GM18868 (cell line): Measurements from ENCODE around the gene LRSAM1.

ENCODE experiments used
- ATAC-seq: cut with Tn5 transposase; IDR thresholded peaks from one replicate; pipeline ENCODE4 v1.9.1; 2021; ENCODE audit warnings: mild to moderate bottlenecking, moderate library complexity; ENCODE audit not compliant: unreplicated experiment

The LRSAM1 gene

DNA sequence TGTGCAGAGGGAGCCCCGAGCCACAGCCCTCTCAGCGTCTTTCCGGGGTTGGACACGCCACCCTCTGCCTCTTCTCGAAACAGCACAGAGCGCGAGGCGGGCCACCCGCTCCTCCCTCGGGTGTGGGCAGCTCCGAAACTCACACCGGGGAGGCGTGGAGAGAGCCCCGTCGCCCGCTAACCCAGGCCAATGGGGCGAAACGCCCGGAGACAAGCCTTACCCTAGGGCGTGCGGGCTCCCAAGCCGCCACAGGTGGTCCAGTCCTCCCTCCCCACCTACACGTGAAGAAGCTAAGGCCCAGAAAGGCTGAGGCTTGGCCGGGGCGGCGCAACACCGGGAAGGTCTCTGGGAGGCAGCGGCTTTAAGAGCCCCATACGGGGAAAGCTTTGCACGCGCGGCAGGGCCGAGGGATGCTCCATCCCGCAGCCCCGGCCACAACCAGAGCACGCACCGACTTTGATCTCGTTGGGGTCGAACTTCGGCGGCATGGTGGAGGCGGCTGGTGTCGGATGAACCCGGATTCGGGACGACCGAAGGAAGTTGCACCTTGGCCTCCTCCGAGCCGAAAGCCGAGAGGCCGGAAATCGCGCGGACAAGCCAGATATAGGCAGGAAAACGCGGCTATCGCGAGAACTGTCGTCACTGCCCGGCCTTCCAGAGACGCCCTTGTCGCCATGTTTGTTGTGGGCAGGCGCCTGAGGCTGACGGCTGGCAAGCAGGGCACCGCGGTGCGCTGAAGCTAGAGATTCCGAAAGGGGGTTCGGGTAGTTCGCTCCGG lies at the start of gene LRSAM1, which contains the start of gene RPL12:
LRSAM1 (plus strand) TSS at position 681 of the 778 bp plus-strand sequence. CDS start 3,018 bp downstream, outside the sequence.
RPL12 (minus strand) TSS at position 577 of the 778 bp plus-strand sequence; CDS start at position 488, 89 bp downstream.
- peak; percentile 68 for ATAC-seq

DNA sequence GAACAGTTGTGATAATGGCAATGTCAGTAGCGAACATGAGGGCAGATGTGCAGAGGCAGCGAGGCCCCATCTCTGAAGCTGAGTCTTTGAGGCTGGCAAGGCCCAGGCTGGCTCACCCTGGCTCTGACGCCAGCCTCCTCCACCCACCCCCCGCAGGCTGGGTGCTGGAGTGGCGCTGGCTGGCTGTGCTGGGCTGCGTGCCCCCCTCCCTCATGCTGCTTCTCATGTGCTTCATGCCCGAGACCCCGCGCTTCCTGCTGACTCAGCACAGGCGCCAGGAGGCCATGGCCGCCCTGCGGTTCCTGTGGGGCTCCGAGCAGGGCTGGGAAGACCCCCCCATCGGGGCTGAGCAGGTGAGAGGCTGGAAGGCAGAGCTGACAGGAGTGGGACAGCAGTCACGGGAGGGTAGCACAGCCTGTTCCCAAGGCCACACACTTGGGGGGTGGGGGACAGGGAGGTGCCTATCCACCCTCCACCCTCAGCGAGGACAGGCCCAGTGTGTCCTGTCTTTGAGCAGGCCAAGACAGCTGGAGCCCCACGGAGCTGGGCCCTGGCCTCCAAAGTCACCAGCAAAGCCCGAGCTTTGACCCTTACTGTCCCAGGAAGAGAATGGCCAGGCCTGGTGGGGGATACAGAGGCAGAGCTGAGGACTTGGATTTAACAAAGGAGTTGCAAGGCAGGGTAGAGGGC lies 48.8 kb upstream of the LRSAM1 start:
- no peak for ATAC-seq

DNA sequence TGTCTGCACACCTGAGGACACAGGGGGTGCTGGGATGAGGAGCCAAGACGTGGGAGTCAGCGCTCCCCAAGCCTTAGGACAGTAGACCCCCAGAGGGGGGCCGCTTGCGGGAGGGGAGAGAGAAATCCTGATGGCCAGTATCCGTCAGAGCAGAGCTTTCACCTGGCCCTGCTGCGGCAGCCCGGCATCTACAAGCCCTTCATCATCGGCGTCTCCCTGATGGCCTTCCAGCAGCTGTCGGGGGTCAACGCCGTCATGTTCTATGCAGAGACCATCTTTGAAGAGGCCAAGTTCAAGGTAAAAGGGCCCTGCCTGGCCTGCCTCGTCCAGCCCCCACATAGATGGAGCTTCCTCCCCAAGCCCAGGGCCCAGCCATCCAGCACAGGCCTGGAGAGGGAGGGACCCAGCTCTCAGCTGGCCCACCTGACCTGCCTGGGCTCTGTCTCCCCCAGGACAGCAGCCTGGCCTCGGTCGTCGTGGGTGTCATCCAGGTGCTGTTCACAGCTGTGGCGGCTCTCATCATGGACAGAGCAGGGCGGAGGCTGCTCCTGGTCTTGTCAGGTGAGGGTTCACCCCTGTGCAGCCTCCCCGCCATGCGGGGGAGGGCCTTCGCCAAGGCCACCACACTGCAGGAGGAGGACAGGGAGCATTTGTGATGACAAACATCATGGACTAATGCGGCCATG lies 47.7 kb upstream of the LRSAM1 start:
- ATAC-seq: no peak

DNA sequence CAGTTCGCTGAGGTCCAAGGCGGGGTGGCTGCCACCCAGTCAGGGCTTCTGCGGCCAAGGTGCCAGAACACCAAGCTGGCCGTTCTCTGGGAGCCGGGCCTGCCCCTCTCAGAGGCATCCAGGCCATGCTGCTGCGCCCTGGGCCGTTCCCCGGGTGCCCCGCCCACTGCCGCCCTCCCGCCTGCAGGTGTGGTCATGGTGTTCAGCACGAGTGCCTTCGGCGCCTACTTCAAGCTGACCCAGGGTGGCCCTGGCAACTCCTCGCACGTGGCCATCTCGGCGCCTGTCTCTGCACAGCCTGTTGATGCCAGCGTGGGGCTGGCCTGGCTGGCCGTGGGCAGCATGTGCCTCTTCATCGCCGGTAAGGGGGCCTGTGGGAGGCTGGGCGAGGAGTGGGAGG lies 46.7 kb upstream of the LRSAM1 start:
- no peak for ATAC-seq

DNA sequence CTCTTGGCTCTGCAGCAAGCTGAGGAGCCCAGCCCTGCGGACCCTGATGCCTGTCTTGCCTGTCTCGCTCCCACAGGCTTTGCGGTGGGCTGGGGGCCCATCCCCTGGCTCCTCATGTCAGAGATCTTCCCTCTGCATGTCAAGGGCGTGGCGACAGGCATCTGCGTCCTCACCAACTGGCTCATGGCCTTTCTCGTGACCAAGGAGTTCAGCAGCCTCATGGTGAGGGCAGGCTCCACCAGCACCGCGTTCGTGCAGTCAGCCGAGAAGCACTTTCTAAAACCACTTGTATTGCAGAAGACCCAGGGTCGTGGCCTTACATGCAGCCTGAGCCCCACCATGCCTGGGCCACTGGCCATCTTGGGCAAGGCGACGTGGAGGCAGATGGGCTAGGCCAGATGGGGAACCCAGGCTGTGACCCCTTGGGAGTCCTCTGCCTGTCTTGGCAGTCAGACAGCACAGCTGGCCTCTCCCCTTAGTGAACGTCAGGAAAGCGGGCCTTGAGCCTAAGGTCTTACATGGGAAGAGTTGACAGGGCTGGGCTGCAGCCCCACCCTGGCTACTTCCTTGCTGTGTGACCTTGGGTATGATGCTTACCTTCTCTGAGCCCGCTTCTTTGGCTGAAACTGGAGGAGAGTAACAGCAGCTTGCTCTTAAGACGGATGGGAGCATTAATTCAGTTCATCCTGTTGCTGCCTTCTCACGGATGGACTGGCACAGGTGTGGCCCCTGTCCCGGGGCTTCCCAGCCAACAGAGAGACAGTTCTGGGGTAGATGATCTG lies 45.8 kb upstream of the LRSAM1 start:
- ATAC-seq: no peak

DNA sequence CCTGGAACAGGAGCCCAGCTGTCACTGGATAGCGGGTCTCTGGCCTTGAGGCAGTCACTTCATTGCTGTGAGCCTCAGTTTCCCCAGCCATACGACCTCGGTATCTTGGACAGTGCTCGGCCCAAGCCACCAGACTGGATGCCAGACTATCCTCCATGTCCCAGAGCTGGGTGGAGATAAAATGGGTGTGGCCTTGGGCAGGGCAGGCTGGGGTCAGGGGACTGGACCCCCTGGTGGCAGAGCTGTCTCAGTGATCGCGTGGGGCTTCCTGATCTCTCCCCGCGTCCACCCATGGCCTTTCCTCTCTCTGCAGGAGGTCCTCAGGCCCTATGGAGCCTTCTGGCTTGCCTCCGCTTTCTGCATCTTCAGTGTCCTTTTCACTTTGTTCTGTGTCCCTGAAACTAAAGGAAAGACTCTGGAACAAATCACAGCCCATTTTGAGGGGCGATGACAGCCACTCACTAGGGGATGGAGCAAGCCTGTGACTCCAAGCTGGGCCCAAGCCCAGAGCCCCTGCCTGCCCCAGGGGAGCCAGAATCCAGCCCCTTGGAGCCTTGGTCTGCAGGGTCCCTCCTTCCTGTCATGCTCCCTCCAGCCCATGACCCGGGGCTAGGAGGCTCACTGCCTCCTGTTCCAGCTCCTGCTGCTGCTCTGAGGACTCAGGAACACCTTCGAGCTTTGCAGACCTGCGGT lies 44.4 kb upstream of the LRSAM1 start:
- no peak for ATAC-seq

DNA sequence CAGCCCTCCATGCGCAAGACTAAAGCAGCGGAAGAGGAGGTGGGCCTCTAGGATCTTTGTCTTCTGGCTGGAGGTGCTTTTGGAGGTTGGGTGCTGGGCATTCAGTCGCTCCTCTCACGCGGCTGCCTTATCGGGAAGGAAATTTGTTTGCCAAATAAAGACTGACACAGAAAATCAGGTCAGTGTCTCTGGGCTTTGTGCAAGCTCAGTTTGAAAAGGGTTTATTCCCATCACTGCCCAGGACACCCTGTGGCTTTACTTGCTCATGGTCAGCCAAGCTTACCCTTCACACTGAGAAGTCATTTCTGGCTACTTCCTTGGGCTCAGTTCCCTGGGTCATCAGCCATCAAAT lies 43.8 kb upstream of the LRSAM1 start:
- no peak for ATAC-seq

DNA sequence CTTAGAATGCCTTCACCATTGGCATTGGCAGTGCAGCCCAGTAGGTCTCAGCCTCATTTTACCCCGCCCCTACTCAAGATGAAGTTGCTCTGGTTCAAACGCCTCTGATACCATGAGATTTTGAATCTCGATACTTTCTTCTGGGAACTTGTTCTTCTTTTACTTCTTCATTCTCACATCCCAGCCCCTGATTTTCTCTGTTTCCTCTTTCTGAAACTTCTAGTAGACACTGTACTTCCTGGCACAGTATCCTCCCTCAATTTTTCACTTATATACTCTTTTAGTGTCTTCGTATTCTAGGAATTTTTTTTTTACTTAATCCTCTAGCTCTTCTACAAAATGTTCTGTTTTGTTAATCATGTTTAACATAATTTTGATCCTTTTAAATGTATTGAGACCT lies 40.2 kb upstream of the LRSAM1 start:
- ATAC-seq: no peak

DNA sequence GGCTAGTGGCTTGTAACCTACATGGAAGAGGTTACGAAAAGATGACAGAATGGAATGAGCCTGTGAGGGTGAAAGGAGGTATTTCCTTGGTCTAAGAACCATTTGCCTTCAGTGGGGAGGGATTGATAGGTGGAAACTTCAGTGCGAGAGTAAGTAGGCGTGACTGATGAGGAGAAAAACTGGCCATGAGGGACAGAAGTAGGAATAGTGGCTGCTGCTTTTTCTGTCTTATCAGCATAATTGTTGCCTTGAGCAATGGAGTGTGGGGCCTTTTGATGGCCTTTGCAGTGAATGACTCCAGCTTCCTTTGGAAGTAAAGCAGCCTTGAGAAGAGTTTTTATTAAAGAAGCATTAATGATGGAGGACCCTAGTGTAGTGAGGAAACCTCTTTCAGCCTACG lies 36.2 kb upstream of the LRSAM1 start:
- no peak for ATAC-seq

DNA sequence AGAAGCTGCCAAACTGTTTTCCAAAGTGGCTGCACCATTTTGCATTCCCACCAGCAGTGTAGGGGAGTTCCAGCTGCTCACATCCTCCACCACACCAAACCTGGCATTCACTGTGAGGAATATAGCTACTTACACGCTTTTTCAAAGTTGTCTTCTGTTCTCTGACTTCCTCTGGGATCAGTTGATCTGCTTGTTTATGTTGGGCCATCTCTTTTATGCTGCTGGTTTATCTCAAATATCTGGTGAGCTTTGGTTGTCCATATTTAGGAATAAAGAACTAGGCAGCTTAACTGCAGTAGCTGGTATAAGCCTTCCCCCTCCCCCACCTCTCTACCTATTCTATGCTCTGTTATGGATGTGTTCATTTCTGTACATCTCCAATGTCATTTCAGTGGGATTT lies 35.7 kb upstream of the LRSAM1 start:
- ATAC-seq: no peak

DNA sequence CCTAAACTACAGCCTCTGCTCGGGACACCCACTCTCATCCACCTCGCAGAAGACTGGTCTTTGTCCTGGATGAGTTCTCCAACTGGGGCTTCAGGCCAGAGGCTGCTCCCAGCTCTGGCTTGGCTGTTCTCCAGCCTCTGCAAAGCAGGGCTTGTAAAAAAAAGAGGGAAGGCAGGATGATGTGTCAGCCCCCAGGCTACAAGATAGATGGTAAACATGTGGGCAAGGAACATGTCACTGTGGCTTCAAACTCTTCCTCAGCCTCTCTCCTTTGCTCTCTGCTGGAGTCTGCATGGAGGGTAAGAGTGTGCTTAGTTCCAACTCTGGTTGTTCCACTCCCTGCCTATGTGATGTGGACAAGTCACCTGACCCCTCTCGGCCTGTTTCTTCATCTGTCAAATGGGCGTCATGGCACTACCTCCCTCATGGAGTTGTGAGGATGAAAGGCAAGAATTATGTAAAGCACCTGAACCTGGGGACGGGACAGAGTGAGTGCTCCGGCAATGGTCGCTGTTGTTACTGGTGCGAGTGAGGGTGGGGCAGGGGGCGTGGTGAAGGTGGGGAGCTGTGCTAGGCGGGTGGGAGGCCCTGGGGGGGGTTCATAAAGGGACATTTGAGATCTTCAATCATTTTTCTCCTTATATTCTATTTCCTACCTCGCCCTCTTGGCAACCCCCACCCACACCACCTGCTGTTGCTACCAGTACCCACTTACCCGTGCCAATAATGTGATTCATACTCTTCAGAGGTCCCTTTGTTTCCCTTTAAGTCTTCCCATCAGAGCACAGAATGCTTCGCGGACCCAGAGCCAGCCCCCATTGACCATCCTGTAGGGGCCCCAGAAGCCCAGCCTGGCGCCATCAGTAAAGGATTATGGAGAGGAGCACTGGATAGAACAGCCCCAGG lies 33.9 kb upstream of the LRSAM1 start:
- no peak for ATAC-seq

DNA sequence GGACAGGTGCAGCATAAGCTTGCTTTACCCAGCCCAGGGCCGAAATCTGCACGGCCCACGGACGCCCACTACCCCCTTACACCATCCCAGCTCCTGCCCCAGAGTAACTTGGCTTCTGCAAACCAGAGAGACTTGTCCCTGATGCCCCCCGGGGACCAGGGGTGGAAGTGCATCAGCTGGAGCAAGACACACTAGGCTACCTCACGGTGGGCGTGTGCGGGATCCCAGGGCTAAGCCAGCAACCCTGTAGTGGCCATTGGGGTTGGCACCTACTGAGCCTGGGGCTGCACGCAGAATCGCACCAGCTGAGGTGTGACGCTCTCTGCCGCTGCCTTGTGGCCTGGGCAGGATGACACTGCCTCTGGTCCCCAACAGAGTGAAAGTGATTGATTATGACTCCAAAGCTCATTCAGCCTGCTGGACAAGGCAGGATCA lies 33.3 kb upstream of the LRSAM1 start:
- no peak for ATAC-seq

DNA sequence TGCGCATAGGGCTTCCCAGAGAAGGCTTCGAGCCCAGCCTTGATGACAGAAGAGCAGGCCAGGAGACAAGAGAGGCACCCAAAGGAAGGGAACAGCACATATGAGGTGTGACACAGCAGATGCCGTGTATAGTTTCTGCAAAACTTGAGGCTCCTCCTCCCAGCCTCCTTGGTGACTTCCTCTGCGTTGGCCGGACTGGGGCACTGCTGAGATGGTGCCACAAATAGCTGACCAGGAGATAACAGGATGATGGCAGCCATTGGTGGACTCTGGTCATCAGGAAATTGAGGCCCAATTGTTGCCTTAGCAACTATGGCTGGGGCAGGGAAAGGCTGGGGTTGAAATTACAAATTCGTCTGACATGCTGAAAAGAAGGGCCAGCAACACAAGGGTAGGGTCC lies 32.0 kb upstream of the LRSAM1 start:
- ATAC-seq: no peak

DNA sequence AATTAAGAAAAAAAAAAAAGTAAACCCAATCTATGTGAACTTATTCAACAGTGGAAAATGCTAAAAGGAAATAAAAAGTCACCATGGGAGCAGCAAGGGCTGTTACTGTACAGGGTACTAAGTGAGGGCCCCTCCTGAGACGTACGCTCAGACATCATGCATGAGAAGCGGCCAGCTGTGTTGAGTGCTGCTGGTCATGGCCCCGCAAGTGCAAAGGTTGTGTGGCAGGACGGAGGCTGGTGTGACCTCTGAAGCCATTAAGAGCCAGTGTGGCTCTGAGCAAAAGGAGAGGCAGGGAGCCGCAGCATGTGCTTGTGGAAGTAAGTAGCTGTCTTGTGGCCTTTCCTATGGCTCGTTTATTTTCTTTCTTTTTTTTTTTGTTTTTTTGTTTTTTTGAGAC lies 30.3 kb upstream of the LRSAM1 start:
- ATAC-seq: no peak

DNA sequence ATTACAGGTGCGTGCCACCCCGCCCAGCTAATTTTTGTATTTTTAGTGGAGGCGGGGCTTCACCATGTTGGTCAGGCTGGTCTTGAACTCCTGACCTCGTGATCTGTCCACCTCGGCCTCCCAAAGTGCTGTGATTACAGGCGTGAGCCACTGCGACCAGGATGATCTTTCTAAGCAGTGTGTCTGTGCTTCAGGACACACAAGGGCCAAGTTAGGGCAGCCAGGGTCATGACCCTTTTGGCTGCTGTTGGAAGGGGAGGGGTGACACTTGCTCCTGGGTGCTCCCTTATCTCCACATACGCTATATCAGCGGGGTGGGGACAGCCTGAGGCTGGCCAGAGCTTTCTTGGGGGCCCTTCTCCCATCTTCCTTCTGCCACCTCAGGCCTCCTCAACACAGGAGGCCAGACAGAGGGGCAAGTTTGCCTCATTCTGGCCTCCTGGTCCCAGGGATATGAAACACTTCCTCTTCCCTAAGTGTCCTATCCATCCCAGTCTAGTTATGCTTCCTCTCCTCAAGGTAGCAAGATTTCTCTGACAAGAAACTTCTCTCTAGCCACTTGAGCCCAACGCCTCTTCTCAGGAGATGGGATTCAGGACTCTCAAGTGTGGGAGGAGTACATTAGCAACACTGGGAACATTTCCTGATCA lies 29.1 kb upstream of the LRSAM1 start:
- ATAC-seq: no peak

DNA sequence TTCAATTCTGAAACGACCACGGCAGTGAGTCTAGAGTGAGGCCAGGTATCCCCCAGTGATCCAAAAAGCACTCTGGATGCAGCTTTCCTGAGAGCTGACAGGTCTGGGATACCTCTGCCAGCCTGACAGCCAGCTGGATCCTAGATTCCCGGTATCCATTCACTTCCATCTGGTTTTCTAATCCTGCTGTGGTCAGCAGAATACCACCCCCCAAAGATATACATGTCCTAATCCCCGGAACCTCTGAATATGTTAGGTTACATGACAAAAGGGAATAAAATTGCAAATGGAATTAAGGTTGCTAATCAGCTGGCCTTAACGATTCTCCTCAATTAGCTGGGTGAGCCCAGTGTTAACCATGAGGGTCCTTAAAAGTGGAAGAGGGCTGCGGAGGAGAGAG lies 28.5 kb upstream of the LRSAM1 start:
- no peak for ATAC-seq

DNA sequence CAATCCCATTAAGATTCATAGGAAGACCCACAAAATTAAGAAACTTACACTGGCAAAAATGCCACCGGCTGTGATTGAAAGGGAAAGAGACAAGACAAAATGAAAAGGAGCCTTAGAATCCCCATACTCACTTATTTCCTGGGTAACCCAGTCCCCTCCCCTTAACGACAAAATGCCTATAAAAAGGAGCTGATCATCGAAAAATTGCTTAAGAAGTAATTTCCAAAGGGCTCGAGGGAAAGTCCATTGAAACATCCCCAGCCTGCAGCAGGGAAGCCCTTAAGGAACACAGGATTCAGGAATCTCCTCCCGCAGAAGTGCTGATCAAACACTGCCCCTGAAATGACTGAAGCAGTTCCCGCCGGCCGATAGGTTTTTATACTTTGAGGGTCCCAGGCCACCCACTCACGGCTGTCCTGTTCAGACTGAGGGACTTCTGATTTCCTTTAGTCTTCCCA lies 27.8 kb upstream of the LRSAM1 start:
- ATAC-seq: no peak

DNA sequence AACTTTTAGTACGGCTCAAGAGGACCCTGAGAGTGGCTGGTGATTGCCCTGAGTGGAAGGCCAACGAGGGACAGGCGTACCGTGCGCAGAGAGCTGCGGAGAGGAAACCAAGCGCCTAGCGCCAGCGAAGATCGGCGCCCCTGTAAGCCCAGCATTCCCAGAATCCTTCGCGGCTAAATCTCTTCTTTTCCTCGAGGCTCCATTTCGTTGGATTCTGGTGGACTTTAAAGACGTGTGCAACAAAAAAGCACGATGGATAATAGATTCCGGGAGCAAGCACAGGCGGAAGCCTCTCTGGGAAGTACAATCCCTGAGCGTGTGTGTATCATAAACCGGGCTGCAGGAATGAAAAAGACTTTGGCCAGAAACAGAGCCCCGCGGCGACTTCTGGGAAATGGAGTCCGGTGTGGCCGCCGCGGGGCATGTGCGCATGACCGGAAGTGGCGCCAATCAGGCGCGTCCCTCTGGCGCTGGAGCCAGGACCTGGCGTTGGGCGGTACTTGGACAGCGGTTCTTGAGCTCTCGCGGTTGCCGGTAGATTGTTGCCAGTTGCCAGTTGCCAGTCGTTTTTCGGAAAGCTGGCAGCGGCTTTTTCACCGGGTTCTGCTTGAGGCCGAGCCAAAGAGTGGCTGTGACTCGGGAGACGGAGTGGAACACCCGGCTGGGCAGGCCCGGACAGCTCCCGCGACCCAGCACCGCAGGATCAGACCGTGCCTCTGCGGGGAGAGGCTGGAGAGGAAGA lies 27.2 kb upstream of the LRSAM1 start, which contains the start of gene ZNF79:
ZNF79 (plus strand) TSS at position 449 of the 742 bp plus-strand sequence. CDS start 406 bp downstream, outside the sequence.
- peak; percentile 88 for ATAC-seq
